ENCODE data around the gene TUBG2.

DNA sequence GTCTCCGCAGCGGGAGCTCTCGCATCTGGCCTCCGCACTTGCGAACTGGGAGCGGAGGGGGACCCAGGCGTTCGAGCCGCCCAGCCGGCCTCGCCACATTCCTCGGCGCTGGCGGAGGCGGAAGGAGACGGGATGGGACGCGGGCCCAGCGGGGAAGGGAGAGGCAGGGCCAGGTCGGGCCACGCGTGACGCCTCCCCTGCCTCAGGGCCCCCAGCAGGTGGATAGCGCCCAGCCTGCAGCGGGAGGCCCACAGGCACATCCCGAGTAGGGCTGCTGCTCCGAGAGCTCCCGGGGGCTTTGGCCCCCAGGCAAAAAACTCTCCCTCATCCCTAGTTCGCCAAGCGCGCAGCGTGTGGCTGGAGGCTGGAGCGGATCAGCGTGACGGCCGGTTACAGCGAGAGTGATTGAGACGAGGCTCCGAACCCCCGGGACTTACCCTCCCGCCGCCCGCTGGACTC is 16.9 kb downstream of the TUBG2 start:
- TF ChIP-seq, protein P1, sequence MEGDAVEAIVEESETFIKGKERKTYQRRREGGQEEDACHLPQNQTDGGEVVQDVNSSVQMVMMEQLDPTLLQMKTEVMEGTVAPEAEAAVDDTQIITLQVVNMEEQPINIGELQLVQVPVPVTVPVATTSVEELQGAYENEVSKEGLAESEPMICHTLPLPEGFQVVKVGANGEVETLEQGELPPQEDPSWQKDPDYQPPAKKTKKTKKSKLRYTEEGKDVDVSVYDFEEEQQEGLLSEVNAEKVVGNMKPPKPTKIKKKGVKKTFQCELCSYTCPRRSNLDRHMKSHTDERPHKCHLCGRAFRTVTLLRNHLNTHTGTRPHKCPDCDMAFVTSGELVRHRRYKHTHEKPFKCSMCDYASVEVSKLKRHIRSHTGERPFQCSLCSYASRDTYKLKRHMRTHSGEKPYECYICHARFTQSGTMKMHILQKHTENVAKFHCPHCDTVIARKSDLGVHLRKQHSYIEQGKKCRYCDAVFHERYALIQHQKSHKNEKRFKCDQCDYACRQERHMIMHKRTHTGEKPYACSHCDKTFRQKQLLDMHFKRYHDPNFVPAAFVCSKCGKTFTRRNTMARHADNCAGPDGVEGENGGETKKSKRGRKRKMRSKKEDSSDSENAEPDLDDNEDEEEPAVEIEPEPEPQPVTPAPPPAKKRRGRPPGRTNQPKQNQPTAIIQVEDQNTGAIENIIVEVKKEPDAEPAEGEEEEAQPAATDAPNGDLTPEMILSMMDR (conservative IDR thresholded peaks at IDR 0.05 in 1 of 2, IDR thresholded peaks at IDR 0.05 in 1 of 2; ENCODE audit: extremely low read depth in 1 of 2, insufficient read depth in 1 of 2, low read depth in 1 of 2, low read length in 2 of 2): no peak
- TF ChIP-seq EZH2 (IDR thresholded peaks at IDR 0.05; ENCODE audit: borderline replicate concordance, low read length): no peak
